ENCODE data around the gene APLP1. TPM values are rescaled to one million over a fixed set of nuclear protein-coding genes. Genes with fewer than 3 reads are reported as not detected.

APLP1 gene
- total and polyA plus RNA-seq, 2 experiments from 2014 or later: 30.2 to 36.0 TPM

DNA sequence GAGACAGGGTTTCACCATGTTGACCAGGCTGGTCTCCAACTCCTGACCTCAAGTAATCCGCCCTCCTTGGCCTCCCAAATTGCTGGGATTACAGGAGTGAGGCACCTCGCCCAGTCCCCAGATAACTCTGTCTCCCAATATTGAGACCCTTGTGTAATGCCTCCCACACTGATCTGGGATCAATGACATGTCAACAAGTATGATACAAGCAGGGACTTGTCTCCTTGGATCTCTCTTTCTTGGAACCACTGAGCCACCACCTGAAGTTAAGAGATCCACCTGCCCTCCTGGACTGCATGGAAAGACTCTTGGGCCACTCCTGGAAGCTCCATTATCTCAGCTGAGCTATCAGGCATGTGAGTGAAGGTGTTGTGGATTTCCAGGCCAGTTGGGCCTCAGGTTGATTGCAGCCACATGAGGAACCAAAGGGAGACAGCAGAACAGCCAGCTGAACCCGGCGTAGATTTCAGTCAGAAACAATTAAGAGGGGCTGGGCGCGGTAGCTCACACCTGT lies 16.9 kb downstream of the APLP1 start (continued):
- TF ChIP-seq, protein P1, sequence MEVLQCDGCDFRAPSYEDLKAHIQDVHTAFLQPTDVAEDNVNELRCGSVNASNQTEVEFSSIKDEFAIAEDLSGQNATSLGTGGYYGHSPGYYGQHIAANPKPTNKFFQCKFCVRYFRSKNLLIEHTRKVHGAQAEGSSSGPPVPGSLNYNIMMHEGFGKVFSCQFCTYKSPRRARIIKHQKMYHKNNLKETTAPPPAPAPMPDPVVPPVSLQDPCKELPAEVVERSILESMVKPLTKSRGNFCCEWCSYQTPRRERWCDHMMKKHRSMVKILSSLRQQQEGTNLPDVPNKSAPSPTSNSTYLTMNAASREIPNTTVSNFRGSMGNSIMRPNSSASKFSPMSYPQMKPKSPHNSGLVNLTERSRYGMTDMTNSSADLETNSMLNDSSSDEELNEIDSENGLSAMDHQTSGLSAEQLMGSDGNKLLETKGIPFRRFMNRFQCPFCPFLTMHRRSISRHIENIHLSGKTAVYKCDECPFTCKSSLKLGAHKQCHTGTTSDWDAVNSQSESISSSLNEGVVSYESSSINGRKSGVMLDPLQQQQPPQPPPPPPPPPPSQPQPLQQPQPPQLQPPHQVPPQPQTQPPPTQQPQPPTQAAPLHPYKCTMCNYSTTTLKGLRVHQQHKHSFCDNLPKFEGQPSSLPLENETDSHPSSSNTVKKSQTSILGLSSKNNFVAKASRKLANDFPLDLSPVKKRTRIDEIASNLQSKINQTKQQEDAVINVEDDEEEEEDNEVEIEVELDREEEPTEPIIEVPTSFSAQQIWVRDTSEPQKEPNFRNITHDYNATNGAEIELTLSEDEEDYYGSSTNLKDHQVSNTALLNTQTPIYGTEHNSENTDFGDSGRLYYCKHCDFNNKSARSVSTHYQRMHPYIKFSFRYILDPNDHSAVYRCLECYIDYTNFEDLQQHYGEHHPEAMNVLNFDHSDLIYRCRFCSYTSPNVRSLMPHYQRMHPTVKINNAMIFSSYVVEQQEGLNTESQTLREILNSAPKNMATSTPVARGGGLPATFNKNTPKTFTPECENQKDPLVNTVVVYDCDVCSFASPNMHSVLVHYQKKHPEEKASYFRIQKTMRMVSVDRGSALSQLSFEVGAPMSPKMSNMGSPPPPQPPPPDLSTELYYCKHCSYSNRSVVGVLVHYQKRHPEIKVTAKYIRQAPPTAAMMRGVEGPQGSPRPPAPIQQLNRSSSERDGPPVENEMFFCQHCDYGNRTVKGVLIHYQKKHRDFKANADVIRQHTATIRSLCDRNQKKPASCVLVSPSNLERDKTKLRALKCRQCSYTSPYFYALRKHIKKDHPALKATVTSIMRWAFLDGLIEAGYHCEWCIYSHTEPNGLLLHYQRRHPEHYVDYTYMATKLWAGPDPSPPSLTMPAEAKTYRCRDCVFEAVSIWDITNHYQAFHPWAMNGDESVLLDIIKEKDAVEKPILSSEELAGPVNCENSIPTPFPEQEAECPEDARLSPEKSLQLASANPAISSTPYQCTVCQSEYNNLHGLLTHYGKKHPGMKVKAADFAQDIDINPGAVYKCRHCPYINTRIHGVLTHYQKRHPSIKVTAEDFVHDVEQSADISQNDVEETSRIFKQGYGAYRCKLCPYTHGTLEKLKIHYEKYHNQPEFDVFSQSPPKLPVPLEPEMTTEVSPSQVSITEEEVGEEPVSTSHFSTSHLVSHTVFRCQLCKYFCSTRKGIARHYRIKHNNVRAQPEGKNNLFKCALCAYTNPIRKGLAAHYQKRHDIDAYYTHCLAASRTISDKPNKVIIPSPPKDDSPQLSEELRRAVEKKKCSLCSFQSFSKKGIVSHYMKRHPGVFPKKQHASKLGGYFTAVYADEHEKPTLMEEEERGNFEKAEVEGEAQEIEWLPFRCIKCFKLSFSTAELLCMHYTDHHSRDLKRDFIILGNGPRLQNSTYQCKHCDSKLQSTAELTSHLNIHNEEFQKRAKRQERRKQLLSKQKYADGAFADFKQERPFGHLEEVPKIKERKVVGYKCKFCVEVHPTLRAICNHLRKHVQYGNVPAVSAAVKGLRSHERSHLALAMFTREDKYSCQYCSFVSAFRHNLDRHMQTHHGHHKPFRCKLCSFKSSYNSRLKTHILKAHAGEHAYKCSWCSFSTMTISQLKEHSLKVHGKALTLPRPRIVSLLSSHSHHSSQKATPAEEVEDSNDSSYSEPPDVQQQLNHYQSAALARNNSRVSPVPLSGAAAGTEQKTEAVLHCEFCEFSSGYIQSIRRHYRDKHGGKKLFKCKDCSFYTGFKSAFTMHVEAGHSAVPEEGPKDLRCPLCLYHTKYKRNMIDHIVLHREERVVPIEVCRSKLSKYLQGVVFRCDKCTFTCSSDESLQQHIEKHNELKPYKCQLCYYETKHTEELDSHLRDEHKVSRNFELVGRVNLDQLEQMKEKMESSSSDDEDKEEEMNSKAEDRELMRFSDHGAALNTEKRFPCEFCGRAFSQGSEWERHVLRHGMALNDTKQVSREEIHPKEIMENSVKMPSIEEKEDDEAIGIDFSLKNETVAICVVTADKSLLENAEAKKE (CRISPR knock-in tag; IDR thresholded peaks at IDR 0.05): no peak
- no peak for TF ChIP-seq EZH2 (IDR thresholded peaks at IDR 0.05; ENCODE audit: low read depth, unreplicated experiment)
- no peak for TF ChIP-seq JUNB (IDR thresholded peaks at IDR 0.05; ENCODE audit: unreplicated experiment)

DNA sequence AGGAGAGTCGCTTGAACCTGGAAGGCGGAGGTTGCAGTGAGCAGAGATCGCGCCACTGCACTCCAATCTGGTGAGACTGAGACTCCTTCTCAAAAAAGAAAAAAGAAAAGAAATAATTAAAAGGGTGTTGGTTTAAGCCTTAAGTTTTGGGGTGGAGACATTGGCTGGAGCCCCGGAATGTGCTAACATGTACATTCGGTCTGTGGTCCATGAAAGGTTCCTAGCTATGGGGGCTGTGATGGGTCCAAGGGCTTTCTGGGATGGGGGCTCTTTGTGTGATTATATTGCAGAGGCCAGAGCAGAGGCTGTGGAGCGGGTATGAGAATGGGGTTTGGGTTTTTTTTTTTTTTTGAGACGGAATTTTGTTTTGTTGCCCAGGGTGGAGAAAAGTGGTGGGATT lies 17.5 kb downstream of the APLP1 start:
- H3K9me3 Mint-ChIP-seq: no peaks in the 10 kb centered on the region
- H3K4me1 ChIP-seq (ENCODE audit: insufficient read depth): no peaks in the 10 kb centered on the region
- H3K4me1 Mint-ChIP-seq: no peaks in the 10 kb centered on the region
- H3K4me3 ChIP-seq: no peak overlapping the region
- peaks cover 42% of the 10 kb centered on the region for H3K36me3 Mint-ChIP-seq (ENCODE audit: low read depth)
- H3K79me2 ChIP-seq (replicated peaks; ENCODE audit: insufficient read depth): no peaks in the 10 kb centered on the region
- H3K27ac Mint-ChIP-seq: no peak overlapping the region
- no peaks in the 10 kb centered on the region for H3F3A ChIP-seq (replicated peaks; ENCODE audit: low read depth)
- no peaks in the 10 kb centered on the region for H3K27me3 ChIP-seq (ENCODE audit: insufficient read depth)
- H3K36me3 ChIP-seq (ENCODE audit: insufficient read depth): peaks cover 8% of the 10 kb centered on the region; the same call in 1 of the 2 replicates
- no peaks in the 10 kb centered on the region for H3K9me2 ChIP-seq (ENCODE audit: insufficient read depth)
- ATAC-seq: no peak
- no peak overlapping the region for H2AFZ ChIP-seq
- H3K27ac ChIP-seq (ENCODE audit: low read depth): no peak overlapping the region
- DNase-seq (ENCODE audit: low spot score): no peak
- peaks cover 13% of the 10 kb centered on the region for H3K27me3 Mint-ChIP-seq (ENCODE audit: insufficient read depth, low read depth, poor library complexity)
- peaks cover under 1% of the 10 kb centered on the region; the same call in 1 of the 2 replicates for H4K20me1 ChIP-seq (replicated peaks; ENCODE audit: insufficient read depth)
- no peak overlapping the region for H3K4me3 Mint-ChIP-seq
- no peak overlapping the region for H3K4me2 ChIP-seq
- no peak for TF ChIP-seq NANOG (IDR thresholded peaks at IDR 0.05; ENCODE audit: borderline replicate concordance)
- TF ChIP-seq, protein P1 (CRISPR knock-in tag; IDR thresholded peaks at IDR 0.05): no peak
- TF ChIP-seq, protein P2, sequence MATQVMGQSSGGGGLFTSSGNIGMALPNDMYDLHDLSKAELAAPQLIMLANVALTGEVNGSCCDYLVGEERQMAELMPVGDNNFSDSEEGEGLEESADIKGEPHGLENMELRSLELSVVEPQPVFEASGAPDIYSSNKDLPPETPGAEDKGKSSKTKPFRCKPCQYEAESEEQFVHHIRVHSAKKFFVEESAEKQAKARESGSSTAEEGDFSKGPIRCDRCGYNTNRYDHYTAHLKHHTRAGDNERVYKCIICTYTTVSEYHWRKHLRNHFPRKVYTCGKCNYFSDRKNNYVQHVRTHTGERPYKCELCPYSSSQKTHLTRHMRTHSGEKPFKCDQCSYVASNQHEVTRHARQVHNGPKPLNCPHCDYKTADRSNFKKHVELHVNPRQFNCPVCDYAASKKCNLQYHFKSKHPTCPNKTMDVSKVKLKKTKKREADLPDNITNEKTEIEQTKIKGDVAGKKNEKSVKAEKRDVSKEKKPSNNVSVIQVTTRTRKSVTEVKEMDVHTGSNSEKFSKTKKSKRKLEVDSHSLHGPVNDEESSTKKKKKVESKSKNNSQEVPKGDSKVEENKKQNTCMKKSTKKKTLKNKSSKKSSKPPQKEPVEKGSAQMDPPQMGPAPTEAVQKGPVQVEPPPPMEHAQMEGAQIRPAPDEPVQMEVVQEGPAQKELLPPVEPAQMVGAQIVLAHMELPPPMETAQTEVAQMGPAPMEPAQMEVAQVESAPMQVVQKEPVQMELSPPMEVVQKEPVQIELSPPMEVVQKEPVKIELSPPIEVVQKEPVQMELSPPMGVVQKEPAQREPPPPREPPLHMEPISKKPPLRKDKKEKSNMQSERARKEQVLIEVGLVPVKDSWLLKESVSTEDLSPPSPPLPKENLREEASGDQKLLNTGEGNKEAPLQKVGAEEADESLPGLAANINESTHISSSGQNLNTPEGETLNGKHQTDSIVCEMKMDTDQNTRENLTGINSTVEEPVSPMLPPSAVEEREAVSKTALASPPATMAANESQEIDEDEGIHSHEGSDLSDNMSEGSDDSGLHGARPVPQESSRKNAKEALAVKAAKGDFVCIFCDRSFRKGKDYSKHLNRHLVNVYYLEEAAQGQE (IDR thresholded peaks at IDR 0.05; ENCODE audit: unreplicated experiment): no peak
- TF ChIP-seq JUNB (IDR thresholded peaks at IDR 0.05; ENCODE audit: unreplicated experiment): no peak

All from GM23338 (cell line).